ENCODE measurements around the gene NARS2. TPM values are rescaled to one million over a fixed set of nuclear protein-coding genes. Genes with fewer than 3 reads are reported as not detected.

NARS2 gene
- polyA plus RNA-seq, 3 donors: 36.9 to 48.2 (median 41.2) TPM

GRCh38 chr11:78450866-78451265, 123.8 kb downstream of the NARS2 start:
- no peak for DNase-seq

GRCh38 chr11:78449866-78450265, 124.8 kb downstream of the NARS2 start:
- DNase-seq: no peak

GRCh38 chr11:78446210-78446609, 128.5 kb downstream of the NARS2 start:
- DNase-seq: no peak

GRCh38 chr11:78444726-78445125, 129.9 kb downstream of the NARS2 start:
- no peak for DNase-seq

GRCh38 chr11:78441956-78442355, 132.7 kb downstream of the NARS2 start:
- DNase-seq: no peak

DNA sequence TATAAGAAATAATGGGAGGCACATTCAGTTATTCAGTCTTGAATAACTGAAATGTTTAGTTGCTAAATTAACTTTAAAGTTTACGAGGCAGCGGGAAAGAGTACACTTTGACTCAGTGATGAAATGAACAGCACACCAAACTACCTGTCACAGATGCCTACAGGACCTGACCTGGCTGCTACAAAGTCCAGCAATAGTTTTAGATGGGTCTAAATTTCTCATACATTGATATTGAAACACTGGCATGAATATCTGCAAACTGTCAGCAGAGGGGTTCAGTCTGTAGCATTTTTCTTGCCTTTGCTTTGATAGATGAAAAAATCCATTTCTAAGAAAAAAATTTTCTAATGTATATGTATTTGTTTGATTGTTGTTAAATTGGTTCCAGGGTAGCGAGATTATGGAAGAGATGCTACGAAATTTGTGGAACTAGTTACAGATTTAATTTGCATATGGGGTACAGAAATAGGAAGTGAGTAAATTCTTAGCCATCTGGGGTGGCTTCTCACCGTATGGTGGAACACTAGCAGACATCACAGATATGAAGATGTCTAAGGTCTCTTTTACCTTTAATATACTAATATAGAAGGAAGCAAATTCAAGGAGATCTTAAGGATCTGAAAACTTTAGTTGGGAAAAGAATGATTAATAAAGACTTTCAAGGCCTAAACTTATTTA, 136.2 kb downstream of the NARS2 start:
- DNase-seq: no peak

- DNase-seq: no peak
Observed at GRCh38 chr11:78432956-78433355, 141.7 kb downstream of the NARS2 start.

GRCh38 chr11:78432058-78432515, 142.6 kb downstream of the NARS2 start:
- DNase-seq: no peak

DNA sequence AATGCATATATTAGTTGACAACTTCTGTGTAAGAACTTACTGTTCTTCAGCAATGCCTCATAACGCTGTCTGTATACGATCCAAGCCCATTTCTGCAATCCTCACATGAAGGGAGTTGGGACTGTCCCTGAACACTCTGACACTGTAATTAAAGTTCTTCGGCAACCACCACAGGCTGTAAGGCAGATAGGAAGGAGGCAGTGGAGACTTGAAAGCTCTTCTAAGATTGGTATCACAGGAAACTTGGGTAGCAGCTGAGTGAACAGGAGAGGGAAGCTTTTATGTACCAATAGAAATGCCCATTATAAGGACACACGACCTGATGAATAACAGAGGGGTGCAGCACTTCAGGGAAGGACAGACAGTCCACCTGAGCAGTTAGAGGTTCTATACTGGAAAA, 145.0 kb downstream of the NARS2 start:
- DNase-seq: no peak

DNA sequence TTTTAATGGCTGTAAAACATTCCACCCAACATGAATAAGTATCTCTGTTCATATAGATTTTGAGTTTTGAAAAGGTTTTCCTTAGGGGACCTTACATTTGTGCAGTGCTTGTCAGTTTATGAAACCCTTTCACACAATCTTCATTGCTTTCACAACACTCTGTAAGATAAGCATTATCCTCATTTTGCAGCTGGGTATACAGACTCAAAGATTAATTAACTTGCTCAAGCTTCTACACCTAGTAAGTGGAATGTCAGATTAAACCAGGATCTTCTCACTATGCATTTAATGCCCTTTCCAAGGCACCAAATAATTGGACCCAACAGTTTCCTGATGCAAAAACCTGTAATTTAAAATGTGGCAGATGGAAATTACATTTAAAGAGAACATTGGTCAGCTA, 145.5 kb downstream of the NARS2 start:
- no peak for DNase-seq

DNA sequence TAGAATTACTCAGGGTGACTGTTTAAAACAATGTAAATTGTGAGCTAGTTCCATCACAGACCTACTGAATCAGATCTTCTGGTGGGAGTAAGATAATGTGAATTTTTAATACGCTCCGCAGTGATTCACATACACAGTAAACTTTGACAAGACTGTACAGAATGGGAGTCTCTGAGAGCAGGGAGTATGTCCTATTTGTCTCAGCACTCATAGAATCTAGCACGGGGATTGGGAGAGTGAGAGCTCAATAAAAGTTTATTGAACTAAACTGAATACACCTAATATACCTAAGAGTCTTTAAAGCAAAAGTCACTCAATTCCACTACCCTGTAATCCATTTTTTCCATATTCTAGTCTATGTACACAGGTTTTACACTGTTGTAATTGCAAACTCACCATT, 145.9 kb downstream of the NARS2 start:
- no peak for DNase-seq

DNA sequence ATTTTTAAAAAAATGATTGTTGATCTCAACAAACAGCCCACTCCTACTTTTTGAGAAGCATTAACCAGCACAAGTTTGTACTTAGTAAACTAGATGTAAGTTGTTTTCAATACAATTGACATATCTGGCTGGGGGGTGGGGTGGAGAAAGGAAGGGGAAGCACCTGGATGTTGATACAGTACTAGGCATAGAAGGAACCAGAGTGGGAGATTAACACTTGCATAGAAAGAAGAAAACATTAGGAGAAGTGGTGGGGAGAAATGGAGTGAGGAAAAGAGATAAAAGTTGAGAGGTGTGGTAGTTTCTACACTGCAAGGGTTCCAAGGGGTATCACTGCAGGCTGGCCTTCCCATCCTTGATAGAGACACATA, 146.4 kb downstream of the NARS2 start:
- DNase-seq: no peak

GRCh38 chr11:78427615-78428265, 146.9 kb downstream of the NARS2 start:
- DNase-seq: no peak

GRCh38 chr11:78426845-78427244, 147.8 kb downstream of the NARS2 start:
- DNase-seq: no peak

DNA sequence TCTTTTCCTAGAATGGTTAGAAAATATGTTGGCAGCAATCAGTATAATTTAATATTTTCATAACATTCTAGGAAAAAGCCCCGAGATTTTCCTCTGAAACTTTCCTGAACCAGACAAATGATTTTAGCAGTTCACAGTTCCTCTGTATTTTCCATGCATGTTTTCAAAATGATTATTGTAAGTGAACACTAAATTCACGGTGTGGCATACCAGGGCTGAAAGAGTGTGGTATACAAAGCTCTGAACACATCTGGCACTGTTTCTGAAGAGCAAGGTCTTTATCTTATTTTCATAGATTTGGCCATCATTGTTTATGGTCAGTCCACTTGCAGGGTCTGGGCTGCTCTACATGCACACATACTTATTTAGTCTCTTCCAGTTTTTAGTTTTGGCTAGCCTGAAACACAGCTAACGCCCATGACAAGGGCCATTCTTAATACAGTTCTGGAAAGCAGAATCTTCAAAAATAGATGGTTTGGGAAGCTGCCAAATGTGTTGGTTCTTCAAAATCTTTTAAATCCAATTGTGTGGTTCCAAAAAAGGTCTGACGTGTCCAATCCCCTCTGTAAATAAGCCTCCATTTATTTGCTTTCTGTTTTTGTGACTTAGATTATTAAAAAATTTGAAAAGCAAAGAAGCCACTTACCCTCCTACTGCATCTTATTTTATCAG, 149.1 kb downstream of the NARS2 start:
- no peak for DNase-seq

DNA sequence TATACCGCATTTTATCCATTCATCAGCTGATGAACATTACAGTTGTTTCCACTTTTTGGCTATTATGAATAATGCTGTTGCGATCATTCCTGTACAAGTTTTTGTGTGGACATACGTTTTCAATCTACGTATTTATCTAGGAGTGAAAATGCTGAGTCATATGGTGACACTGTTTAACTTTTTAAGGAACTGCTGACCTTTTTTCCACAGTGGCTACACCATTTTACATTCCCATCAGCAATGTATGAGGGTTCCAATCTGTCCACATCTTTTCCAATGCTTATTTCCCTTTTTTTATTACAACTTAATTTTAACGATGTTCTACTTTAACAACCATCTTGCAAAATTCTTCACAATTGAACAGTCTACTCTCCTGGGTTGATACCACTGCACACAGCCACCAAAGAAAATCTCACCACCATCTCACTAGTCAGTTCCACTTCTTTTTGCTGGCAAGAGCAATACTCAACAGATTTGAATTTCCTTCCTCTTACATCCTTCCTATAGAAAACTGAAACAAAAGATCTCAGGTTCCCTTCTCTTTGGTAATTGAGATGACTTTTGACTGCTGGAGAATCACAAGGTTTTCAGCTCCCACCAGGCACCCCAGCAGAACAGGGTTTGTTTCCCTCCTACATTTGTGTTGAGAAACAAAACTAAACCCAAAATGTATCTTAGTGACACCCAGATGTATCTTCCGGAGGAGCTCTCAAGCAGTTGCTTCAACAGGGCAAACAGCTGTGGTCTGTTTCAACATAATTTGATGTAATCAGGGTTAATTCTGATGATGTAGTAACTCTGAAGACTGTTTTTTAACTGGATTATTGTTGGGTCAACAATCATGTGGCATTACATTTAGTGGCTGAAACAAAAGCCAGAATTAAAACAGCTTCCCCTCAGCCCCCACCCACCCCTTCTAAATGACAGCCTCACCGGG, 150.1 kb downstream of the NARS2 start:
- DNase-seq: no peak

- no peak for DNase-seq
Observed at GRCh38 chr11:78423241-78423640, 151.4 kb downstream of the NARS2 start.

DNA sequence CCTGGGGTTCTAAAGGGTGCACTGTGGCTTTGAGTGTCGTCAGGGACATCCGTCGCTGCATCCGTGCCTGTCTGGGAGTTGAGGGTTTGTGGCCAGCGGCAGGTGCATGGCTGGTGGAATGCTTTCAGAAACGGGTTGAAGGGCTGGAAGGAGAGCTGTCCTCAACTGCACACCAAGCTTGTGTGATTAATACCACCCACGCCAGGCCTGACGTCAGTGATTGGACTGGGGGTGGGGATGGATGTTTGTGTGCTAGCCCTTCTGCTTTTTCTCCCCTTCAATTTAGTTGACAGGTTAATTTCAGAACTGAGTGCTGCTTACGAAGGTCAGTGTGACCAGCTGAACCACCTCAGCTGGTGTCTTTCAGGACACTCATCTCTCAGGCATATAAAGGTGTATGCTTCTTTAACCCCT, 153.9 kb downstream of the NARS2 start:
- peak; percentile 70 for DNase-seq

GRCh38 chr11:78420255-78420764, 154.4 kb downstream of the NARS2 start:
- peak; percentile 85 for DNase-seq

GRCh38 chr11:78419327-78419726, 155.3 kb downstream of the NARS2 start:
- no peak for DNase-seq

- no peak for DNase-seq
Observed at GRCh38 chr11:78418584-78419211, 156.0 kb downstream of the NARS2 start.
